GM23338 (cell line): ENCODE results near the gene SUCLG2. TPM values are rescaled to one million over a fixed set of nuclear protein-coding genes. Genes with fewer than 3 reads are reported as not detected.

Experiments used
- ATAC-seq: fragments of 200-7000 bp; cut with Tn5 transposase; 3 replicates; pipeline ENCODE4 v1.9.1; 2020
- DNase-seq: peaks from one replicate; pipeline ENCODE4 v3.0.0-alpha.2; 2015; ENCODE audit warnings: low spot score
- H2AFZ ChIP-seq: fragments of 200-600 bp; sonication (generic); 2 replicates; pipeline ENCODE4 v1.8.0; 2016; ENCODE audit warnings: antibody characterized with exemption, mild to moderate bottlenecking, moderate library complexity
- H3F3A ChIP-seq: fragments of 200-600 bp; sonication (generic); replicated peaks from 2 replicates; pipeline ENCODE4 v1.8.0; 2017; ENCODE audit warnings: antibody characterized with exemption, mixed run types, low read depth
- H3K27ac ChIP-seq: fragments of 200-600 bp; sonication (generic); 2 replicates; pipeline ENCODE4 v1.6.1; 2016; ENCODE audit warnings: low read depth
- H3K27me3 ChIP-seq: fragments of 200-600 bp; sonication (generic); 2 replicates; pipeline ENCODE4 v1.8.0; 2016; ENCODE audit warnings: mild to moderate bottlenecking, mixed run types, moderate library complexity; ENCODE audit not compliant: insufficient read depth
- H3K36me3 ChIP-seq: fragments of 200-600 bp; sonication (generic); 2 replicates; pipeline ENCODE4 v1.8.0; 2016; ENCODE audit warnings: mild to moderate bottlenecking; ENCODE audit not compliant: insufficient read depth
- H3K4me1 ChIP-seq: fragments of 200-600 bp; sonication (generic); 2 replicates; pipeline ENCODE4 v1.8.0; 2016; ENCODE audit warnings: mild to moderate bottlenecking, moderate library complexity; ENCODE audit not compliant: insufficient read depth
- H3K4me2 ChIP-seq: fragments of 200-600 bp; sonication (generic); 2 replicates; pipeline ENCODE4 v1.7.1; 2017; ENCODE audit warnings: mixed run types
- H3K4me3 ChIP-seq: fragments of 200-600 bp; sonication (generic); 2 replicates; pipeline ENCODE4 v1.6.1; 2016; ENCODE audit warnings: mixed run types
- H3K79me2 ChIP-seq: fragments of 200-600 bp; sonication (generic); replicated peaks from 2 replicates; pipeline ENCODE4 v1.8.0; 2017; ENCODE audit warnings: mild to moderate bottlenecking; ENCODE audit not compliant: insufficient read depth
- H3K9me2 ChIP-seq: fragments of 200-600 bp; sonication (generic); 2 replicates; pipeline ENCODE4 v1.8.0; 2017; ENCODE audit not compliant: insufficient read depth
- H4K20me1 ChIP-seq: fragments of 200-600 bp; sonication (generic); replicated peaks from 2 replicates; pipeline ENCODE4 v1.8.0; 2017; ENCODE audit warnings: mild to moderate bottlenecking; ENCODE audit not compliant: insufficient read depth
- H3K27ac Mint-ChIP-seq: 2 replicates; pipeline ENCODE4 v1.8.0; 2020; ENCODE audit warnings: inconsistent platforms, mild to moderate bottlenecking, moderate library complexity, mixed read lengths
- H3K27me3 Mint-ChIP-seq: 3 replicates; pipeline ENCODE4 v1.8.0; 2022; ENCODE audit warnings: low read depth, mild to moderate bottlenecking, moderate library complexity, mixed read lengths, inconsistent platforms; ENCODE audit not compliant: insufficient read depth, poor library complexity
- H3K36me3 Mint-ChIP-seq: 3 replicates; pipeline ENCODE4 v1.8.0; 2021; ENCODE audit warnings: low read depth, mild to moderate bottlenecking, inconsistent platforms, moderate library complexity, mixed read lengths
- H3K4me1 Mint-ChIP-seq: 3 replicates; pipeline ENCODE4 v1.8.0; 2020; ENCODE audit warnings: mild to moderate bottlenecking, inconsistent platforms, mixed read lengths
- H3K4me3 Mint-ChIP-seq: 3 replicates; pipeline ENCODE4 v1.8.0; 2021; ENCODE audit warnings: moderate library complexity, mild to moderate bottlenecking, inconsistent platforms, mixed read lengths
- H3K9me3 Mint-ChIP-seq: 3 replicates; pipeline ENCODE4 v1.8.0; 2020; ENCODE audit warnings: moderate library complexity, mild to moderate bottlenecking, inconsistent platforms, mixed read lengths
- CTCF ChIP-seq, 2 experiments: fragments of 200-600 bp in 1 of 2; sonication (generic) in 1 of 2; conservative IDR thresholded peaks; 2 replicates each; pipeline versions ENCODE4 v1.5.1 to v1.6.1; 2016 to 2017; ENCODE audit warnings: antibody characterized with exemption in 2 of 2, low read depth in 2 of 2, mild to moderate bottlenecking in 2 of 2, moderate library complexity in 1 of 2
- ETS1 ChIP-seq: IDR thresholded peaks from 2 replicates; pipeline ENCODE4 v1.6.1; 2016; ENCODE audit warnings: antibody characterized with exemption
- EZH2 ChIP-seq: fragments of 200-600 bp; sonication (generic); IDR thresholded peaks from one replicate; pipeline ENCODE4 v1.8.0; 2017; ENCODE audit warnings: antibody characterized with exemption, mild to moderate bottlenecking, low read depth; ENCODE audit not compliant: unreplicated experiment
- EZH2phosphoT487 ChIP-seq: fragments of 200-600 bp; sonication (generic); IDR thresholded peaks from one replicate; pipeline ENCODE4 v1.8.1; 2018; ENCODE audit warnings: antibody characterized with exemption; ENCODE audit not compliant: unreplicated experiment
- JUNB ChIP-seq: IDR thresholded peaks from one replicate; pipeline ENCODE4 v1.6.1; 2016; ENCODE audit warnings: antibody characterized with exemption; ENCODE audit not compliant: unreplicated experiment
- NANOG ChIP-seq: IDR thresholded peaks from 2 replicates; pipeline ENCODE4 v1.6.1; 2016; ENCODE audit warnings: antibody characterized with exemption, borderline replicate concordance
- POLR2AphosphoS5 ChIP-seq: IDR thresholded peaks from 2 replicates; pipeline ENCODE4 v1.6.1; 2016; ENCODE audit warnings: antibody characterized with exemption, low read depth
- STAT1 ChIP-seq: IDR thresholded peaks from one replicate; pipeline ENCODE4 v1.6.1; 2016; ENCODE audit warnings: antibody characterized with exemption; ENCODE audit not compliant: unreplicated experiment
- ZNF114 ChIP-seq: fragments of 250-450 bp; sonication (Bioruptor Pico); IDR thresholded peaks from 2 replicates; pipeline ENCODE4 v1.5.0; 2020; ENCODE audit warnings: mild to moderate bottlenecking, moderate library complexity
- ZNF331 ChIP-seq: fragments of 250-450 bp; sonication (Bioruptor Pico); IDR thresholded peaks from 2 replicates; pipeline ENCODE4 v1.5.0; 2020; ENCODE audit warnings: low read depth, mild to moderate bottlenecking, moderate library complexity
- ZNF462 ChIP-seq: fragments of 250-450 bp; sonication (Bioruptor Pico); IDR thresholded peaks from 2 replicates; pipeline ENCODE4 v1.5.0; 2020; ENCODE audit warnings: mild to moderate bottlenecking, moderate library complexity
- polyA plus RNA-seq: library from polyadenylated mRNA; unstranded; fragments of >200 nt; fragmentation: Nextera tagmentation; extraction: Ambion mirVana; gene quantifications from 2 replicates; pipeline ENCODE4 v1.2.1, GENCODE V29; 2016
- total RNA-seq: library from RNA; depleted of rRNA; stranded (reverse); fragments of >200 nt; shearing (Covaris generic); gene quantifications from 2 replicates; pipeline ENCODE4 v1.2.3, GENCODE V29; 2014

SUCLG2 gene
- total and polyA plus RNA-seq, 2 experiments from 2014 or later, result 29.3 to 39.0 TPM

GRCh38 chr3:67495751-67496150 is 158.7 kb downstream of the SUCLG2 start:
- Histone ChIP-seq H3K4me1 (no peaks in the 10 kb centered on the region), H3F3A (no peaks in the 10 kb centered on the region), H3K27ac (no peak overlapping the region), H3K27me3 (no peaks in the 10 kb centered on the region), H3K36me3 (no peaks in the 10 kb centered on the region), H3K4me2 (no peak overlapping the region), H3K79me2 (no peaks in the 10 kb centered on the region), H3K9me2 (no peaks in the 10 kb centered on the region), H2AFZ (no peak overlapping the region), H4K20me1 (no peaks in the 10 kb centered on the region), H3K4me3 (no peak overlapping the region)
- H3K4me1 Mint-ChIP-seq, result no peaks in the 10 kb centered on the region
- ATAC-seq (no peak), DNase-seq (no peak)
- no peaks in the 10 kb centered on the region for H3K27me3 Mint-ChIP-seq
- H3K36me3 Mint-ChIP-seq, result no peaks in the 10 kb centered on the region
- TF ChIP-seq EZH2phosphoT487, result no peak
- no peak overlapping the region; the same call in 1 of the 2 replicates for H3K27ac Mint-ChIP-seq
- H3K9me3 Mint-ChIP-seq, result no peaks in the 10 kb centered on the region
- H3K4me3 Mint-ChIP-seq, result no peak overlapping the region

GRCh38 chr3:67493808-67494207 is 160.6 kb downstream of the SUCLG2 start:
- no peak overlapping the region for H3K27ac ChIP-seq
- DNase-seq, result no peak
- H3K27me3 ChIP-seq, result no peaks in the 10 kb centered on the region
- H3K4me1 Mint-ChIP-seq, result no peaks in the 10 kb centered on the region
- H3F3A ChIP-seq, result no peaks in the 10 kb centered on the region
- H3K9me2 ChIP-seq, result no peaks in the 10 kb centered on the region
- no peaks in the 10 kb centered on the region for H3K36me3 ChIP-seq
- no peak overlapping the region for H3K4me3 Mint-ChIP-seq
- H3K79me2 ChIP-seq, result no peaks in the 10 kb centered on the region
- no peaks in the 10 kb centered on the region for H4K20me1 ChIP-seq
- no peak overlapping the region for H3K4me3 ChIP-seq
- no peaks in the 10 kb centered on the region for H3K4me1 ChIP-seq
- H3K4me2 ChIP-seq, result no peak overlapping the region
- no peak overlapping the region for H2AFZ ChIP-seq
- no peaks in the 10 kb centered on the region for H3K9me3 Mint-ChIP-seq
- H3K27ac Mint-ChIP-seq, result no peak overlapping the region
- ATAC-seq, result no peak
- H3K36me3 Mint-ChIP-seq, result no peaks in the 10 kb centered on the region
- no peaks in the 10 kb centered on the region for H3K27me3 Mint-ChIP-seq
- TF ChIP-seq ETS1 (no peak), NANOG (no peak), ZNF462 (CRISPR knock-in tag) (no peak), JUNB (no peak), STAT1 (no peak), ZNF114 (no peak), CTCF (conservative IDR thresholded peaks at IDR 0.05; ENCODE audit: low read depth in 2 of 2) (no peak), ZNF331 (CRISPR knock-in tag) (no peak), POLR2AphosphoS5 (no peak), EZH2 (no peak)
